Measurements from ENCODE around the gene ZNF839.

- TF ChIP-seq POLR2A (IDR thresholded peaks at IDR 0.05; ENCODE audit: low read length) = peak; percentile 53
- no peak for TF ChIP-seq EP300 (IDR thresholded peaks at IDR 0.05)
- TF ChIP-seq CTCF (IDR thresholded peaks at IDR 0.05) = no peak
- no peak for TF ChIP-seq SMC3 (IDR thresholded peaks at IDR 0.05)
- TF ChIP-seq MYC (IDR thresholded peaks at IDR 0.05; ENCODE audit: borderline replicate concordance, low read length) = 0 out of 2 replicates have a peak, but pooled peaks have one; percentile 13
- TF ChIP-seq CBX2 (IDR thresholded peaks at IDR 0.05; ENCODE audit: borderline replicate concordance, low read depth) = no peak
- no peak for TF ChIP-seq HMGXB4 (CRISPR knock-in tag; IDR thresholded peaks at IDR 0.05; ENCODE audit: borderline replicate concordance)
Measured at GRCh38 chr14:102362545-102363181, 43.1 kb downstream of the ZNF839 start, which contains the start of the genes CINP and TECPR2.
